Suprapubic skin (tissue), 3 donors: ENCODE measurements around the gene ABLIM3.

ENCODE experiments used
- EP300 ChIP-seq: sonication (generic); formaldehyde crosslinking; IDR thresholded peaks from one replicate; pipeline ENCODE4 v1.6.1; 2017; ENCODE audit warnings: antibody characterized with exemption
- TF ChIP-seq, protein P1 (sequence below), 2 donors: fragments of 200-600 bp in 1 of 2; fragments of 450-650 bp in 1 of 2; sonication (generic) in 1 of 2; IDR thresholded peaks; one replicate each; pipeline ENCODE4 v1.5.1; 2016 to 2019; ENCODE audit warnings: antibody characterized with exemption in 2 of 2, mild to moderate bottlenecking in 1 of 2, moderate library complexity in 1 of 2

DNA sequence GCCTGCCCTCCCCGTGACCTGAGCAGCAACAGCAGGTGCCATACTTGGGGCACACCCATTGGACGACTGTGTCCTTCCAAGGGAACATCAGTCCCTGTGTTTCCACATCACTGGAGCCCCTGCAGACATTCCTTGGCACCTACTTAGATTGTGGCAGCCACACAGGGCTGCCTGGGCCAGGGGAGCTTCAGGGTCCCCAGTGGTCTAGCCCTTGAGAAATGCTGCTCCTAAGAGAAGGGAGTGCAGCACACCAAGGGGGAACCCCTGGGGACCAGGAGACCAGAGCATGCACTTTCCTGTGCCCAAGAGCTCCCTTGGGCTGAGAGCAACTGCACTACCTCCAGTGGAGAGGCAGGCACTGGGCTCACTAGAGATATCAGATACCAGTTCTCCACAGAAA lies 20.1 kb upstream of the ABLIM3 start:
- TF ChIP-seq EP300, result no peak
- TF ChIP-seq, protein P1, sequence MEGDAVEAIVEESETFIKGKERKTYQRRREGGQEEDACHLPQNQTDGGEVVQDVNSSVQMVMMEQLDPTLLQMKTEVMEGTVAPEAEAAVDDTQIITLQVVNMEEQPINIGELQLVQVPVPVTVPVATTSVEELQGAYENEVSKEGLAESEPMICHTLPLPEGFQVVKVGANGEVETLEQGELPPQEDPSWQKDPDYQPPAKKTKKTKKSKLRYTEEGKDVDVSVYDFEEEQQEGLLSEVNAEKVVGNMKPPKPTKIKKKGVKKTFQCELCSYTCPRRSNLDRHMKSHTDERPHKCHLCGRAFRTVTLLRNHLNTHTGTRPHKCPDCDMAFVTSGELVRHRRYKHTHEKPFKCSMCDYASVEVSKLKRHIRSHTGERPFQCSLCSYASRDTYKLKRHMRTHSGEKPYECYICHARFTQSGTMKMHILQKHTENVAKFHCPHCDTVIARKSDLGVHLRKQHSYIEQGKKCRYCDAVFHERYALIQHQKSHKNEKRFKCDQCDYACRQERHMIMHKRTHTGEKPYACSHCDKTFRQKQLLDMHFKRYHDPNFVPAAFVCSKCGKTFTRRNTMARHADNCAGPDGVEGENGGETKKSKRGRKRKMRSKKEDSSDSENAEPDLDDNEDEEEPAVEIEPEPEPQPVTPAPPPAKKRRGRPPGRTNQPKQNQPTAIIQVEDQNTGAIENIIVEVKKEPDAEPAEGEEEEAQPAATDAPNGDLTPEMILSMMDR (IDR thresholded peaks at IDR 0.05), result no peak
